Measurements from ENCODE around the gene EHHADH. TPM values are rescaled to one million over a fixed set of nuclear protein-coding genes. Genes with fewer than 3 reads are reported as not detected.
A peak's percentile ranks its signal among the peaks of the same experiment; 100 is the strongest.

The EHHADH gene
- polyA plus RNA-seq, 2 of the 4 experiments (the other 2 are of a cell fraction): 5.4 to 7.7 TPM

- ATAC-seq: no peak
- Histone ChIP-seq H3K4me3 (no peak overlapping the region), H3K4me2 (no peak overlapping the region), H3K4me1 (no peaks in the 10 kb centered on the region), H3K27ac (no peak overlapping the region), H3K9me3 (no peaks in the 10 kb centered on the region)
- ChIA-PET CTCF (no interaction called here), POLR2A (no interaction called here)
- WGBS (ENCODE audit: missing lambda C conversion rate): 86% methylated on average over 4 of the region's 4 CpGs
- no peak for FAIRE-seq
- TF ChIP-seq EHMT2 (IDR thresholded peaks at IDR 0.05; ENCODE audit: low read depth) (no peak), CHD2 (IDR thresholded peaks at IDR 0.05; ENCODE audit: low read length, partially characterized antibody) (no peak), FOSB (CRISPR knock-in tag; IDR thresholded peaks at IDR 0.05) (no peak), NR3C1 (IDR thresholded peaks at IDR 0.05) (no peak), CTCF (IDR thresholded peaks at IDR 0.05) (no peak), RNF2 (IDR thresholded peaks at IDR 0.05; ENCODE audit: borderline replicate concordance, low read depth) (no peak), CBX2 (IDR thresholded peaks at IDR 0.05; ENCODE audit: borderline replicate concordance, low read depth) (no peak)
- DNase-seq (ENCODE audit: low read depth in 1 of 2, low spot score in 1 of 2): no peak
Observed at GRCh38 chr3:185199206-185199605, 54.6 kb downstream of the EHHADH start.

- no peak for DNase-seq (ENCODE audit: low read depth in 1 of 2, low spot score in 1 of 2)
- ATAC-seq: no peak
- WGBS (ENCODE audit: missing lambda C conversion rate): 53% methylated on average over 2 of the region's 2 CpGs
- FAIRE-seq: no peak
- Histone ChIP-seq H3K27ac (no peak overlapping the region), H3K4me3 (no peak overlapping the region), H3K4me2 (no peak overlapping the region), H3K4me1 (no peaks in the 10 kb centered on the region), H3K9me3 (no peaks in the 10 kb centered on the region)
- POLR2A ChIA-PET: no interaction called here
- CTCF ChIA-PET: no interaction called here
- TF ChIP-seq CHD2 (IDR thresholded peaks at IDR 0.05; ENCODE audit: low read length, partially characterized antibody) (no peak), HEYL (CRISPR knock-in tag; IDR thresholded peaks at IDR 0.05) (no peak), E2F6 (IDR thresholded peaks at IDR 0.05; ENCODE audit: borderline replicate concordance, low read depth) (no peak), TP53 (CRISPR knock-in tag; IDR thresholded peaks at IDR 0.05) (no peak), FOSL2 (IDR thresholded peaks at IDR 0.05) (no peak), FOSL2 (CRISPR knock-in tag; IDR thresholded peaks at IDR 0.05) (no peak), MAFK (IDR thresholded peaks at IDR 0.05; ENCODE audit: partially characterized antibody) (peak; percentile 83)
Observed at GRCh38 chr3:185197068-185197467, 56.8 kb downstream of the EHHADH start.

GRCh38 chr3:185195652-185196051, 58.2 kb downstream of the EHHADH start:
- POLR2A ChIA-PET: no interaction called here
- Histone ChIP-seq H3K4me3 (no peak overlapping the region), H3K4me1 (no peaks in the 10 kb centered on the region), H3K9me3 (no peaks in the 10 kb centered on the region), H3K4me2 (no peak overlapping the region), H3K27ac (no peak overlapping the region)
- no peak for DNase-seq (ENCODE audit: low read depth in 1 of 2, low spot score in 1 of 2)
- no peak for ATAC-seq
- CTCF ChIA-PET: no interaction called here
- WGBS (ENCODE audit: missing lambda C conversion rate): 98% methylated on average over 4 of the region's 4 CpGs
- TF ChIP-seq CEBPB (IDR thresholded peaks at IDR 0.05): peak; percentile 41 to 61; a peak in 2 of 4 replicates
- no peak for TF ChIP-seq POLR2A (IDR thresholded peaks at IDR 0.05; ENCODE audit: low read length)
- no peak for FAIRE-seq

- Histone ChIP-seq H3K27ac (no peak overlapping the region), H3K4me3 (no peak overlapping the region), H3K4me2 (no peak overlapping the region), H3K4me1 (no peaks in the 10 kb centered on the region), H3K9me3 (no peaks in the 10 kb centered on the region)
- DNase-seq (ENCODE audit: low read depth in 1 of 2, low spot score in 1 of 2): no peak
- TF ChIP-seq POLR2AphosphoS2 (conservative IDR thresholded peaks at IDR 0.05; ENCODE audit: low read length) (no peak), HES2 (IDR thresholded peaks at IDR 0.05) (no peak), HEYL (CRISPR knock-in tag; IDR thresholded peaks at IDR 0.05) (no peak)
- ChIA-PET CTCF (interaction anchor here (1.6 kb wide), 1 partner anchor 13 kb away, joined by 4 read pairs; no protein-coding TSS in a partner anchor), POLR2A (no interaction called here)
- no peak for FAIRE-seq
- ATAC-seq: no peak
Observed at GRCh38 chr3:185188816-185189215, 65.0 kb downstream of the EHHADH start.
